HG02588 (cell line): ENCODE results near the gene PHF21A.
A peak's percentile ranks its signal among the peaks of the same experiment; 100 is the strongest.
"Not testable (repeated sequence)": the region's sequence is repeated elsewhere in the genome, so short reads cannot be mapped to it uniquely, and the experiment has no call there.

Source experiments
- ATAC-seq: cut with Tn5 transposase; IDR thresholded peaks from one replicate; pipeline ENCODE4 v1.9.1; 2021; ENCODE audit warnings: mild to moderate bottlenecking, moderate library complexity; ENCODE audit not compliant: unreplicated experiment

The PHF21A gene

GRCh38 chr11:46120346-46121300 is 631 bp downstream of the PHF21A start:
- ATAC-seq: peak; percentile 0

DNA sequence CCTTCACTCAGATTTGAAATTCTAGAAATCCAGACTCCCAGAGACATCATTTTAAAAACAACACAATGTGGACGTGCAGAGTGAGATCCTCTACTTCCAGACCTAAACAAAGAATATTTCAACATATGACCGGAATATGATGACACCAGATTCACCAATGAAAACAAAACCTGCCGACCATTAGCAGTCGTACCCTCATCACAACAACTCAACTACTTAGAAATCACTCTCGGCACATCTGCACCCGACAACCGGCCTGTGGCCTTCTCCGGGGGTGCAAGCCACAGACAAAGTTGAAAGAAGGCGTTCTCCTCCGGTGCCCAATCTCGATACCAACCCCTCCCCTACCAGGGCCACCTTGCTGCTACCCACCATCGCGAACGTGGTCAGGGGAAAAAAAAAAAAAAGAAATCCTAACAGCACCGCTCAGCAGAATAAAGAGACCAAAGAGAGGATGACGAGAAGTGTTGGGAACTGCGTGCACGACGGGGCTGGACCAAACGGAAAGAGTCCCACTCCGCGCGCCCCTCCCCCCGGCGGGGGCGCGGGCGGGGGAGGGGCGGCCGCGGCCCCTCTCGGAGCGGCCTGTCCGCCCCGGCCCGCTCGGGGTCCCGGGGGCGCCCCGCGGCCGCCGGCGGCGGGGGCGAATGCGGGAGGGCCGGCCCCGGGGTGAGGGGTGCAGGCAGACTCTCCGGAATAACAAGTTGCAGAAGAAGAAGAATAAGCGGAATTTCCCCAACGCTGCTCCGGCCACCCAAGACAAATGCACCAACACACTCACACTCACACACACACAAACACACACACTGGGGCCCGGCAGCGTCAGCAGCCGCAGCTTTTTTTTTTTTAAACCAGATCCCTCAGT is 1.7 kb downstream of the PHF21A start:
- ATAC-seq: no peak

- ATAC-seq: no peak
These were observed 2.4 kb downstream of the PHF21A start for GRCh38 chr11:46118702-46119351.

GRCh38 chr11:46117842-46118241 is 3.4 kb downstream of the PHF21A start:
- no peak for ATAC-seq

- not testable (repeated sequence) for ATAC-seq
These were observed 4.6 kb downstream of the PHF21A start for GRCh38 chr11:46116712-46117037.

- ATAC-seq: no peak
These were observed 5.1 kb downstream of the PHF21A start for GRCh38 chr11:46116007-46116711.

GRCh38 chr11:46114961-46115360 is 6.3 kb downstream of the PHF21A start:
- ATAC-seq: no peak

- no peak for ATAC-seq
These were observed 6.9 kb downstream of the PHF21A start for GRCh38 chr11:46114378-46114777.

GRCh38 chr11:46112961-46113607 is 8.2 kb downstream of the PHF21A start:
- ATAC-seq: peak; percentile 50

- no peak for ATAC-seq
These were observed 12.5 kb downstream of the PHF21A start for GRCh38 chr11:46108751-46109150.

DNA sequence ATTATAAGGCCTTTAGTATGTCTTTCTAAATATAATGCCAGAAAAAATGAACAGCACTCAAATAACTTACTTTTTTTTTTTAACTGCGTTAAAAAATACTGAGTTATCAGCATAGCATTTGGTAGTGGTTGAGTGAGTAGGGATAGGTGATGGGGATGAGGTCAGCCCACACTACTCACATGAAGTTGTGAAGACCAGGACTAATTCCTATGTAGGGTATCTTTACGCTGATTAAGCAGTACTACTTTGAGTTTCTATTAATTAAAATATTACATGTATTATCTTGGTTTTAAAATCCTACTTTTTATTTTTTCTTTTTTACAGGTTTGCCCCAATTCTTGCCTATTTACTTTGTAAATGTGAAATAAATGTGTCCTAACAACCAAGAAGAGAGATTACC is 13.5 kb downstream of the PHF21A start:
- ATAC-seq: no peak

- no peak for ATAC-seq
These were observed 13.9 kb downstream of the PHF21A start for GRCh38 chr11:46107408-46107718.

GRCh38 chr11:46106530-46107407 is 14.5 kb downstream of the PHF21A start:
- no peak for ATAC-seq

- no peak for ATAC-seq
These were observed 15.3 kb downstream of the PHF21A start for GRCh38 chr11:46105926-46106325.

DNA sequence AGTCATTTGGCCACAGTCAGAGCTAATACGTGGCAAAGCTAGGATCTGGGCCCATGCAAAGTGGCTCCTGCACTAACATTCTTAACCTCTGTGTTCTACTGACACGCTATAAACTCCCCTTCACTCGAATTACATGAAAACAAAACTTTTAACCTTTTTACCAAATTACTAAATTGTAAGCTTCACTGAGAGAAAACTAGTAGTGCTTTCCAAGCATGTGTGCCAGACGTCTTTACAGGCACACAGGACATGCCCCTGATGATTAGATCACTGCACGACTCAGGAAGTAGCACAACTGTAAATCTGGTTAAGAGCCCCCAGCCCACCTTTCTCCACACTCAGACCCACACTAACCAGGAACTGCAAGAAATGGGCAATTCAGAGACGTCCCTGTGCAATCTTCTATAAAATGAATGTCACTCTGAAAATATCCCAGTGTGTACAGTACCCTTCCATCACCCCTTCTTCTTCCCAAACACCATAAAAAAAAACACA is 16.1 kb downstream of the PHF21A start:
- no peak for ATAC-seq

DNA sequence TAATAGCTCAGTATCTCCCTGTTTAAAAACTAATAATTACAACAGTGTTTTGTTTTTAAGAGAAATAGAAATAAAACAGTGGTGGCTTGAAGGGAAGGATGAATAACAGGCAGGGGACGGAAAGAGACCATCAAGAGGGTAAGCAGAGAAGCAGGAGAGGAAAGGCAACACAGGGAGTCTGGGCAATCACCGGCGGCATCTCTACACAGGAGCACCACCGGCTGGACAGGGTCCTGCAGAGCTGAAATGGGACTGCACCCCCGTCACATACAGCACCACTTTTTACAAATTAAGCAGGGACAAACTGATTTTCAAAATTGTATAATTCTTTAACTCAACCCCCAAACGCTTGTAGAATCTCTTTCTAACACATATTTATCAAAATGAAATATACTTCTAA is 18.4 kb downstream of the PHF21A start:
- ATAC-seq: no peak

- ATAC-seq: peak; percentile 82
These were observed 20.6 kb downstream of the PHF21A start for GRCh38 chr11:46100670-46101069.

DNA sequence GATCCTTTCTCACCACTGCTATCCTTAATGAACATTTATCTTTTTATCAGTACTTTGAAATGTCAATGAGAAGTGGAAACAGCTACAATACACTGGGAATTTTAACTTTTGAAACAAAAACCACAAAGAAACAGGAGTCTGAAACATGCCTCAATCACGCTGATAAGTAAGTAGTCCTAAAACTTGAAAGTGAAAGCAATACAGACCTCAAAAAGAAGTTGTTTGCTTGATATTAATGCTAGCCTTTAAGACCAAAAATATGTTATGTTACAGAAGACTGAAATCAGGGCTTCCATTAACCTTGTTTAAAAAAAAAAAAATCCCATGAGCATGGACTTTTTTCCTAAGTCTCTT is 21.3 kb downstream of the PHF21A start:
- ATAC-seq: no peak

GRCh38 chr11:46090375-46090774 is 30.9 kb downstream of the PHF21A start:
- no peak for ATAC-seq
